Measurements from ENCODE around the gene TTC7B. TPM values are rescaled to one million over a fixed set of nuclear protein-coding genes. Genes with fewer than 3 reads are reported as not detected.

The TTC7B gene
- total and polyA plus RNA-seq, 2 donors (not counting 3 experiments of a cell fraction or from before 2014, with no cell fraction given), result 46.8 to 76.5 TPM

DNA sequence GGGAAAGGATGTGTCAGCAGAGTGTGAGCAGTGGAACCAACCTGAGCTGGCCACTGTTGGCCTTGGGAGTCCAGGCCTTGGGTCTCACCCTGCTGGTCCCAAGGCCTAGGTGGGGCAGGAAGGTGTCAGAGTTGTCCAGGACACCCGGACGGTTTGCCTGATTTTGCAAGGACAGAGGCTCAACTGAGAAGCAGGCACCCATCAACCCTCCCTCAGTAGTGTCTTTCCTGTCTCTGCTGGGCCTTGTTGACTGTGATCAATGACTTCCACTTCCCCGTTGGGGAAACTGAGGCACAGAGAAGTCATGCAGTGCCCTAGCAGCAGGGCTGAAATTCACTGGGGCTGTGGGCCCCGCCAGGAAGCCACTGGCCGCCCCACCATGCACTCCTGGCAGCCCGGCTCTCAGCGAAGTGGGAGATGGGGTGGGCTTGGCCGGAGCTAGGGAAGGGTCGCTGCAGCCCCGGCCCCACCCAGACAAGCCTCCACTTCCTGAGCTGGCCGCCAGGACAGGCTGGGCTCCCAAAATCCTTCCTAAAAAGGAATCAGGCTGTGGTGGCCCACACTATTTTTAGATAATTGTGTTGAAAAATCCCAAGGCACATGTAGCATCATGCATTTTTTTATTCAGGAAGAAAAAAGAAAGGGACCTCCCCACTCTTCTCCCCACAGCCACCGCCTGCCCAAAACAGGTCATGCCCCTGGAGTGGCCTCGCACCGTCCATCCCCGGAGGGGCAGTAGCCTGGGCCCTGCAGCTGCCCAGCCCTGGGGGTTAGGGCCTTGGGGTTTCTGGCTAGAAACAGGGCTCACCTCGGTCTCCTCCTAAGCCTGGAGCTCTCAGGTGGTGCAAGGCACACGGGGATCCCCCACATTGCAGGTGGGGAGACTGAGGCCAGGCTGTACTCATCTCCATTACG lies 292.0 kb downstream of the TTC7B start:
- Histone ChIP-seq H3K36me3 (ENCODE audit: control insufficient read depth in 2 of 2, extremely low read depth in 1 of 2, insufficient read depth in 2 of 2, low read length in 2 of 2) (no peaks in the 10 kb centered on the region), H3K9ac (replicated peaks; ENCODE audit: extremely low read depth, insufficient read depth, low read length) (no peak overlapping the region), H3K9me3 (replicated peaks; ENCODE audit: control insufficient read depth, insufficient read depth, low read length) (no peaks in the 10 kb centered on the region), H3K9me1 (replicated peaks; ENCODE audit: control insufficient read depth, extremely low read depth, insufficient read depth, low read length) (no peaks in the 10 kb centered on the region), H3K4me1 (ENCODE audit: control insufficient read depth, extremely low read depth, insufficient read depth, low read length) (no peaks in the 10 kb centered on the region), H4K20me1 (replicated peaks; ENCODE audit: control insufficient read depth, extremely low read depth, insufficient read depth, low read length) (no peaks in the 10 kb centered on the region), H2AFZ (ENCODE audit: low read depth, low read length) (no peak overlapping the region), H3K27ac (ENCODE audit: insufficient read depth, low read depth, low read length) (no peak overlapping the region), H3K4me2 (ENCODE audit: insufficient read depth, low read length) (no peak overlapping the region), H3K79me2 (ENCODE audit: control insufficient read depth, insufficient read depth, low read length) (no peaks in the 10 kb centered on the region), H3K4me3 (replicated peaks in 1 of 3; ENCODE audit: insufficient read depth in 1 of 3, low read depth in 1 of 3, low read length in 3 of 3) (no peak overlapping the region), H3K27me3 (ENCODE audit: control insufficient read depth in 2 of 2, insufficient read depth in 2 of 2, low read length in 2 of 2) (no peaks in the 10 kb centered on the region)
- DNase-seq (ENCODE audit: low read depth, low spot score) (no peak), FAIRE-seq (no peak)
- dilution Hi-C loops (cut with MboI; ENCODE audit: extremely low pct_ligation_motif_present, low sequenced_read_pairs) (no loop called here), intact Hi-C loops (cut with micrococcal nuclease) (no loop called here)
- no TSS peak for BruUV-seq (replicated peaks)
- POLR2A ChIA-PET, result interaction anchor here (0.9 kb wide), 1 partner anchor 127 kb away, joined by 5 read pairs; no protein-coding TSS in a partner anchor
- TF ChIP-seq GATA2 (IDR thresholded peaks at IDR 0.05; ENCODE audit: insufficient read depth, insufficient read length, low read depth, low read length), result no peak
- no peak for TF ChIP-seq MAX (IDR thresholded peaks at IDR 0.05; ENCODE audit: insufficient read depth, insufficient read length)
- TF ChIP-seq EZH2 (IDR thresholded peaks at IDR 0.05; ENCODE audit: borderline replicate concordance, low read depth, low read length, severe bottlenecking), result no peak
- TF ChIP-seq MYC (IDR thresholded peaks at IDR 0.05; ENCODE audit: low read depth, low read length), result no peak
- no peak for TF ChIP-seq POLR2AphosphoS5 (IDR thresholded peaks at IDR 0.05; ENCODE audit: insufficient read depth, low read depth, low read length)
- CTCF ChIA-PET, result no interaction called here

- H3K4me2 ChIP-seq (ENCODE audit: insufficient read depth, low read length), result no peak overlapping the region
- no peaks in the 10 kb centered on the region for H3K9me1 ChIP-seq (replicated peaks; ENCODE audit: control insufficient read depth, extremely low read depth, insufficient read depth, low read length)
- dilution Hi-C loops (cut with MboI; ENCODE audit: extremely low pct_ligation_motif_present, low sequenced_read_pairs), result no loop called here
- no peak overlapping the region for H3K27ac ChIP-seq (ENCODE audit: insufficient read depth, low read depth, low read length)
- TF ChIP-seq GATA2 (IDR thresholded peaks at IDR 0.05; ENCODE audit: insufficient read depth, insufficient read length, low read depth, low read length) (no peak), MYC (IDR thresholded peaks at IDR 0.05; ENCODE audit: low read depth, low read length) (no peak)
- H3K4me1 ChIP-seq (ENCODE audit: control insufficient read depth, extremely low read depth, insufficient read depth, low read length), result no peaks in the 10 kb centered on the region
- H3K79me2 ChIP-seq (ENCODE audit: control insufficient read depth, insufficient read depth, low read length), result no peaks in the 10 kb centered on the region
- H4K20me1 ChIP-seq (replicated peaks; ENCODE audit: control insufficient read depth, extremely low read depth, insufficient read depth, low read length), result no peaks in the 10 kb centered on the region
- H3K4me3 ChIP-seq (replicated peaks in 1 of 3; ENCODE audit: insufficient read depth in 1 of 3, low read depth in 1 of 3, low read length in 3 of 3), result no peak overlapping the region
- POLR2A ChIA-PET, result interaction anchor here (0.9 kb wide), 1 partner anchor 126 kb away, joined by 5 read pairs; no protein-coding TSS in a partner anchor
- no peaks in the 10 kb centered on the region for H3K36me3 ChIP-seq (ENCODE audit: control insufficient read depth in 2 of 2, extremely low read depth in 1 of 2, insufficient read depth in 2 of 2, low read length in 2 of 2)
- no peak overlapping the region for H2AFZ ChIP-seq (ENCODE audit: low read depth, low read length)
- H3K9ac ChIP-seq (replicated peaks; ENCODE audit: extremely low read depth, insufficient read depth, low read length), result no peak overlapping the region
- BruUV-seq (replicated peaks), result no TSS peak
- no peaks in the 10 kb centered on the region for H3K27me3 ChIP-seq (ENCODE audit: control insufficient read depth in 2 of 2, insufficient read depth in 2 of 2, low read length in 2 of 2)
- FAIRE-seq (no peak), DNase-seq (ENCODE audit: low read depth, low spot score) (no peak)
- intact Hi-C loops (cut with micrococcal nuclease), result no loop called here
- CTCF ChIA-PET, result interaction anchor here (1.0 kb wide), 1 partner anchor 124 kb away, joined by 4 read pairs; no protein-coding TSS in a partner anchor
- H3K9me3 ChIP-seq (replicated peaks; ENCODE audit: control insufficient read depth, insufficient read depth, low read length), result no peaks in the 10 kb centered on the region
Observed at GRCh38 chr14:90523544-90523943, 292.7 kb downstream of the TTC7B start.

All from endothelial cell of umbilical vein (primary cell).